ENCODE results near the gene SPEF2.
A peak's percentile ranks its signal among the peaks of the same experiment; 100 is the strongest.

The SPEF2 gene

GRCh38 chr5:35857606-35858205, 240.0 kb downstream of the SPEF2 start:
- DNase-seq, result peak; percentile 92

- DNase-seq, result peak; percentile 10
Observed at GRCh38 chr5:35859101-35859661, 241.5 kb downstream of the SPEF2 start.

- DNase-seq, result no peak
Observed at GRCh38 chr5:35860686-35861085, 243.0 kb downstream of the SPEF2 start.

- no peak for DNase-seq
Observed at GRCh38 chr5:35861718-35862117, 244.1 kb downstream of the SPEF2 start.

GRCh38 chr5:35862126-35862525, 244.5 kb downstream of the SPEF2 start:
- no peak for DNase-seq

- DNase-seq, result no peak
Observed at GRCh38 chr5:35863159-35863558, 245.5 kb downstream of the SPEF2 start.

Measured in HCEC 1CT (cell line).